ENCODE results near the gene GALNT18. TPM values are rescaled to one million over a fixed set of nuclear protein-coding genes. Genes with fewer than 3 reads are reported as not detected.

Gene GALNT18
- total RNA-seq, 4 donors from 2014 or later, result 4.7 to 20.4 (median 14.1) TPM

DNA sequence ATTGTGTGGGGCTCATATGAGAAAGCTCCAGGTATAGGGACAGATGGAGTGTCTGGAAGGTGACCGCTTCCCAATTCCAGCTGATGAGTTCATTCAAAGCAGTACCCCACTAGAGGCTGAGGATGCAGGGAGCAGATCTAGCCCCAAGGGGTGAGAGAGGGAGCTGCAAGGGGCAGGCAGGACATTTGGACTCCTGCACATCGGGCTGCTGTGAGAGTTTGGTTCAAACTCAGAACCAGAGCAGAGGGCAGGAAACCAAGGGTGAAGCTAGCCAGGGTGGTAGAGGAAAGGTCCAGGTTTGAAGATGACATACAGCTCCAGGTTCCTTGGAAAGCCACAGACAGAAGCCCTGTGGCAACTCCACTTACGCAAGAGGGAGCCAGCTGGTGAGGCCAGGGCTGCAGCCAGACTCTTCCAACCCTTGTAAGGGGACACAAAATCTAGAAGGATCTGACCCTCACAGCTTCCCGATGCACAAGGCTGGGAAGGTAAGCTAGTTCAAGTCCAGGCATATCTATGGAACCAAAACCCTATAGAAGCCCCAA is 270.7 kb downstream of the GALNT18 start:
- Histone ChIP-seq H3K36me3 (no peaks in the 10 kb centered on the region), H3K27ac (no peak overlapping the region), H3K9me3 (no peaks in the 10 kb centered on the region), H3K4me3 (no peak overlapping the region), H3K27me3 (no peaks in the 10 kb centered on the region), H3K4me1 (peaks cover 0 to 37% (median 12%) of the 10 kb centered on the region in 3 donors)
- WGBS, 2 donors, result 91% methylated on average over 3 to 4 of the region's 4 CpGs
- no peak for TF ChIP-seq POLR2A (IDR thresholded peaks at IDR 0.05)
- DNase-seq, result no peak
- intact Hi-C loops (cut with DNase I), result no loop called here

DNA sequence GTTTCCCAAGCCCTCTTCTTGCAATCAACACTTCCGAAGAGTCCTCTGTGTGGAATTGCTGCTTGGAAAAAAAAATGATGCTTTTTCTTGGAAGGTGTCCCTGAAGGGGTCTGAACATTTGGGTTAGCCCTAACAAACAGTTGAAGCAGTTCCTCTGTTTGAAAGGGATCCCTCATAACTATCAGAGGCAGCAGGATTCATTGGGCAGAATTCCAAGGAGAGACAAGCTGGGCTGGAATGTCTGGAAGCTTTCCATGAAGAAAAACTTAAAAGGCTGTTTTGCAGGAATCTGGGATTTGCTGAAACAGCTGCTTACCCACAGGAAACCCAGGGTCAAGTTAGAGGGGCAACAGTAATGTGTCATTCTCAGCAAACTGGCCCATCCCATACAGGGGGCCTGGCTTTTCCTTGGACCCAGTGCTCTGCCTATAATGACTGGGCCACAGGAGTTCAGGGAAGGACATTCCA is 271.9 kb downstream of the GALNT18 start:
- TF ChIP-seq POLR2A (IDR thresholded peaks at IDR 0.05), result no peak
- TF ChIP-seq, protein P1, sequence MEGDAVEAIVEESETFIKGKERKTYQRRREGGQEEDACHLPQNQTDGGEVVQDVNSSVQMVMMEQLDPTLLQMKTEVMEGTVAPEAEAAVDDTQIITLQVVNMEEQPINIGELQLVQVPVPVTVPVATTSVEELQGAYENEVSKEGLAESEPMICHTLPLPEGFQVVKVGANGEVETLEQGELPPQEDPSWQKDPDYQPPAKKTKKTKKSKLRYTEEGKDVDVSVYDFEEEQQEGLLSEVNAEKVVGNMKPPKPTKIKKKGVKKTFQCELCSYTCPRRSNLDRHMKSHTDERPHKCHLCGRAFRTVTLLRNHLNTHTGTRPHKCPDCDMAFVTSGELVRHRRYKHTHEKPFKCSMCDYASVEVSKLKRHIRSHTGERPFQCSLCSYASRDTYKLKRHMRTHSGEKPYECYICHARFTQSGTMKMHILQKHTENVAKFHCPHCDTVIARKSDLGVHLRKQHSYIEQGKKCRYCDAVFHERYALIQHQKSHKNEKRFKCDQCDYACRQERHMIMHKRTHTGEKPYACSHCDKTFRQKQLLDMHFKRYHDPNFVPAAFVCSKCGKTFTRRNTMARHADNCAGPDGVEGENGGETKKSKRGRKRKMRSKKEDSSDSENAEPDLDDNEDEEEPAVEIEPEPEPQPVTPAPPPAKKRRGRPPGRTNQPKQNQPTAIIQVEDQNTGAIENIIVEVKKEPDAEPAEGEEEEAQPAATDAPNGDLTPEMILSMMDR (IDR thresholded peaks at IDR 0.05), result no peak
- H3K27ac ChIP-seq, result peak overlapping the region in 2 of 4 donors; percentile 3 to 28
- 38 to 50% methylated on average over 1 of the region's 1 CpG for WGBS, 2 donors
- no peaks in the 10 kb centered on the region for H3K36me3 ChIP-seq
- H3K27me3 ChIP-seq, result no peaks in the 10 kb centered on the region
- no peaks in the 10 kb centered on the region for H3K9me3 ChIP-seq
- peaks cover 0 to 37% (median 12%) of the 10 kb centered on the region in 3 donors for H3K4me1 ChIP-seq
- DNase-seq, result no peak
- intact Hi-C loops (cut with DNase I), result no loop called here
- H3K4me3 ChIP-seq, result no peak overlapping the region

DNA sequence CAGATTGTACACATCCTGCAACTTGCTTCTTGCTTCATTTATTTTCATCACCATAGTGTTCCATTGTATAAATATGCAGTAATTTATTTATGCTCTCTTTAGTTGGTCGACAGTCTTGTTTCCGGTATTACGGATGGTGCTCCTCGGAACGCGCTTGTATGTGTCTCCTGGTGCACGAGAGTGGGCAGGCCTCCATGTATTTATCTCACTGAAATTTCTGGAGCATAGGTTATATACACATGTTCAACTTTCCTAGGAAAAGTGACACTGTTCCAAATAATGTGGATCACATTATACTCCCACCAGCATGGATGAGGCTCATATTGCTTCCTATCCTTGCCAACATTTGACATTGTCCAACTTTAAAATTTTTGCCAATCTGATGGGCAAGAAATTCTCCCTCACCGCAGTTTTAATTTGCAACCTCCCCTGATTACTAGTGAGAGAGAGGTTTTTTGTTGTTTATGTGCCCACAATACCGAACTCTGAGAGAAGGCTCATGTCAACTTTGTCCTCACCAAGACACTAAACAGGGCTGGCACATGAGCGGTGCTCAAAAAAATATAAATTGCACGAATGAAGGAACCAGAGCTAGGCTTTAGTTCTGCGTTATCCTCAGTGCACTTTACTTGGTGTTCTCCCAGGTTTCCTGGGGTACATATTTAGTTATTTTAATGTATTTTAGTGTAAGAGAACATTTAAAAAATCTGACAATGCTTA is 272.5 kb downstream of the GALNT18 start:
- intact Hi-C loops (cut with DNase I), result no loop called here
- H3K27ac ChIP-seq, result peak overlapping the region in 1 of 4 donors; percentile 3
- H3K27me3 ChIP-seq, result no peaks in the 10 kb centered on the region
- DNase-seq, result no peak
- H3K36me3 ChIP-seq, result no peaks in the 10 kb centered on the region
- TF ChIP-seq, protein P1 (IDR thresholded peaks at IDR 0.05), result no peak
- TF ChIP-seq POLR2A (IDR thresholded peaks at IDR 0.05), result no peak
- H3K4me1 ChIP-seq, result peaks cover 0 to 37% (median 12%) of the 10 kb centered on the region in 3 donors
- WGBS, 2 donors, result 65 to 69% methylated on average over 12 of the region's 12 CpGs
- no peak overlapping the region for H3K4me3 ChIP-seq
- H3K9me3 ChIP-seq, result no peaks in the 10 kb centered on the region

DNA sequence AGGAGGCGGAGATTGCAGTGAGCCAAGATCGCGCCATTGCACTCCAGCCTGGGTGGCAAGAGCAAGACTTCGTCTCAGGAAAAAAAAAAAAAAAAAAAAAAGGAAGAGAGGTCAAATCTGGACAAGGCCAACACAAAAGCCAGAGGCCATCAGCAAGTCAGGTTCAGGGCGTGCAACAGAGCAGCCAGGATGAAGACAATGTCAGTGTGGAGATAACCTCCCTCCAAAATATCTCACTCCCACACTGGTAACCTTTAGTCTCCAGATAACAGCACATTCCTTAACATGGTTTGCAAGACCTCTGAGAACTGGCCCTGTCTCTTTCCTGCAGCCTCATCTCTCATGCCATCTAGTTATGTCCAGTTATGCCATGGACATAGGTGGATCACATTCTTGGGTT is 273.5 kb downstream of the GALNT18 start:
- peaks cover 0 to 37% (median 12%) of the 10 kb centered on the region in 3 donors for H3K4me1 ChIP-seq
- H3K9me3 ChIP-seq, result no peaks in the 10 kb centered on the region
- H3K27me3 ChIP-seq, result no peaks in the 10 kb centered on the region
- DNase-seq, result no peak
- no peaks in the 10 kb centered on the region for H3K36me3 ChIP-seq
- 81 to 82% methylated on average over 2 to 3 of the region's 5 CpGs for WGBS, 2 donors
- TF ChIP-seq POLR2A (IDR thresholded peaks at IDR 0.05), result no peak
- TF ChIP-seq, protein P1 (IDR thresholded peaks at IDR 0.05), result no peak
- no peak overlapping the region for H3K4me3 ChIP-seq
- intact Hi-C loops (cut with DNase I), result no loop called here
- H3K27ac ChIP-seq, result no peak overlapping the region

DNA sequence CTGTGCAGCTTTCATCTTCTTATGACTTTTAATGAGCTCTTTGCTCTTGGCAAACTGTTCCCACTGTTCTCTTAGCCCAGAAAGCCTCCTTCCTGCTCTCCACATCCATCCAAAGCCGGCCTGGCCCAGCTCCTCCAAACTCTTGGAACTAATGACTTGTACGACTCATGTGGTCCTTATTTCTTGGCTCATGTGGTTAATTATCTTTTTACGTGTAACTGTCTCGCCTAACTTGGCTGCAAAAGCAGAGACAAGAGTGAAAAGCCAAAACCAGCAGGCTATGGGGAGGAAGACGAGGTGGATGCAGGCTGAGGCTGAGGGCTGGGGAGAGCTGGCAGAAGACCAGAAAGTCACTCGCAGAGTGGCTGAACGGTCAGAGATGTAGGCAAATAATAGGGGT is 274.2 kb downstream of the GALNT18 start:
- Histone ChIP-seq H3K4me1 (peaks cover 0 to 37% (median 12%) of the 10 kb centered on the region in 3 donors), H3K9me3 (no peaks in the 10 kb centered on the region), H3K36me3 (no peaks in the 10 kb centered on the region), H3K27ac (peak overlapping the region in 1 of 4 donors; percentile 21), H3K4me3 (no peak overlapping the region), H3K27me3 (no peaks in the 10 kb centered on the region)
- intact Hi-C loops (cut with DNase I), result no loop called here
- TF ChIP-seq POLR2A (IDR thresholded peaks at IDR 0.05), result no peak
- TF ChIP-seq, protein P1 (IDR thresholded peaks at IDR 0.05), result no peak
- 50 to 90% methylated on average over 4 to 7 of the region's 7 CpGs for WGBS, 2 donors
- DNase-seq, result no peak
